HG02610 (cell line): ENCODE results near the gene TKFC.

Experiments used
- ATAC-seq: cut with Tn5 transposase; IDR thresholded peaks from one replicate; pipeline ENCODE4 v1.9.1; 2021; ENCODE audit warnings: mild to moderate bottlenecking, moderate library complexity; ENCODE audit not compliant: unreplicated experiment

Gene TKFC

DNA sequence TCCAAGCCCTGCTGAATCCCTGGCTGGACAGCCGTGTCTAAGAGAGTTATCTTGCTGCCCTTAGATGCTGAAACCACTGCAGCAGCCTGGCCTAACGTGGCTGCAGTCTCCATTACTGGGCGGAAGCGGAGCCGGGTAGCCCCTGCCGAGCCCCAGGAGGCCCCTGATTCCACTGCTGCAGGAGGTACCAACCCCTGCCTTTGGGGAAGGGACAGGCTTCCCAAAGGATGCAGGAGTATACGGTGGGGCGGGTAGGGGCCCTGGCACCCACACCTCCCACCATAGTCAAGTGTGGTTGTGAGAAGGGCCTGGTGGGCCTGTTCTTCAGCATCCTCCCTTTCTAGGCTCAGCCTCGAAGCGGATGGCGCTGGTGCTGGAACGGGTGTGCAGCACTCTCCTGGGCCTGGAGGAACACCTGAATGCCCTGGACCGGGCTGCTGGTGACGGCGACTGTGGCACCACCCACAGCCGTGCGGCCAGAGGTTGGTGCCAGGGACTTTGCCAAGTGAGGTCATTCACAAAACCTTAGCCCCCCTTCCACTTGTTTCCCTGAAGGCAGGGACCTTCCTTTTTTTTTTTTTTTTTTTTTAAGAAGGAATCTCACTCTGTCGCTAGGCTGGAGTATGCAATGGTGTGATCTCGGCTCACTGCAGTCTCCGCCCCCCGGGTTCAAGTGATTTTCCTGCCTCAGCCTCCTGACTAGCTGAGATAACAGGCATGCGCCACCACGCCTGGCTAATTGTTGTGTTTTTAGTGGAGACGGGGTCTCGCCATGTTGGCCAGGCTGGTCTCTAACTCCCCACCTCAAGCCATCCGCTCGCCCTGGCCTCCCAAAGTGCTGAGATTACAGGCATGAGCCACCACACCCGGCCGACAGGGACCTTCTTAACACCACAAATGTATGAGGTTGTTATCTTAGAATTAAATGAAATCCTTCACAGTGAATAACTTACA is 11.0 kb downstream of the TKFC start:
- no peak for ATAC-seq

- ATAC-seq: no peak
Measured at GRCh38 chr11:61345170-61345610, 12.2 kb downstream of the TKFC start.

GRCh38 chr11:61345954-61346843 is 13.2 kb downstream of the TKFC start:
- no peak for ATAC-seq

- no peak for ATAC-seq
Measured at GRCh38 chr11:61347916-61348461, 15.0 kb downstream of the TKFC start.

DNA sequence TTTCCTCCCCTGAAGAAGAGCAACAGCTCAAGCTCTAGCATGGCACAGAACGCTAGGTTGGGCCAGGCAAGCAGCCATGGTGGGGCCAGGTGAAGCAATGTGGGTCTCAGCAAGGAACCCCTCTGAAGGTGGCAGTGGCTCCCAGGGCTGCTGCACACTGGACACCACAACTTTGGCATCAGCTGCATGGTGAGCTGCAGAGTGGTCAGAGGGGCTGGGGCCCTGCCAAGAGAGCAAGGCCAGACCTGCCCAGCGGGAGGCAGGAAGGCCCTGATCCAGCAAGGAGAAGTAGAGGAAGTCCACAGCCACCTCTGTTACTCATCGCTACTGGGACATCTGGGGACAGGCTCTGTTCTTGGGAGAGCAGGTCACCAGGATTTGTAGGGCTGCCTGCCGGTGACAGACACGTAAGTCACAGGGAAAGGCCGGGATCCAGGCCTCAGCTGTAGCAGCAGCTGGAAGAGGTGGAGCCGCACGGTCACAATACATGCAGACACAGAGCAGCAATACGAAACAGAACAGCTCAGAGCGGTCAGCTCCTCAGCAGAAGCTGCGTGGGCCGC is 16.2 kb downstream of the TKFC start:
- ATAC-seq: no peak

GRCh38 chr11:61349916-61350315 is 16.9 kb downstream of the TKFC start:
- ATAC-seq: no peak

GRCh38 chr11:61350336-61350735 is 17.3 kb downstream of the TKFC start:
- ATAC-seq: no peak

DNA sequence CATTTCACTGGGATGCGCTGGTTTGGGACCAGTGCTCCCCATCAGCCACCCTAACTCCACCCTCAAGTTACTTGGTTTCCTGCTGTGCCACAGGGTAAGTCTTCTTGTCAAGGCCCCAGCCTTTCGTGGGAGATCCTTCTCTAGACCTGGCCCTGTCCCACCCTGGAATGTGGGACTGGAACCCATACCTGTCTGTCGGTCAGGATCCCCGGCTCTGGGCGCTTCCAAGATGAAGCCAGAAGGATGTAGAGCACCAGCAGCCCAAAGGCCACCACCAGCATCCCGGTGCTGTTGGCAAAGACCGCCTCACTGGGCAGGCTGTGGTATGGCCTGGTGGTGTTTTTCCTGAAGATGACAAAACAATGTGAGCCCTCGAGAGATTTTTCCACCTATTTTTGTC is 17.8 kb downstream of the TKFC start:
- ATAC-seq: no peak

- no peak for ATAC-seq
Measured at GRCh38 chr11:61352038-61352437, 19.0 kb downstream of the TKFC start.

DNA sequence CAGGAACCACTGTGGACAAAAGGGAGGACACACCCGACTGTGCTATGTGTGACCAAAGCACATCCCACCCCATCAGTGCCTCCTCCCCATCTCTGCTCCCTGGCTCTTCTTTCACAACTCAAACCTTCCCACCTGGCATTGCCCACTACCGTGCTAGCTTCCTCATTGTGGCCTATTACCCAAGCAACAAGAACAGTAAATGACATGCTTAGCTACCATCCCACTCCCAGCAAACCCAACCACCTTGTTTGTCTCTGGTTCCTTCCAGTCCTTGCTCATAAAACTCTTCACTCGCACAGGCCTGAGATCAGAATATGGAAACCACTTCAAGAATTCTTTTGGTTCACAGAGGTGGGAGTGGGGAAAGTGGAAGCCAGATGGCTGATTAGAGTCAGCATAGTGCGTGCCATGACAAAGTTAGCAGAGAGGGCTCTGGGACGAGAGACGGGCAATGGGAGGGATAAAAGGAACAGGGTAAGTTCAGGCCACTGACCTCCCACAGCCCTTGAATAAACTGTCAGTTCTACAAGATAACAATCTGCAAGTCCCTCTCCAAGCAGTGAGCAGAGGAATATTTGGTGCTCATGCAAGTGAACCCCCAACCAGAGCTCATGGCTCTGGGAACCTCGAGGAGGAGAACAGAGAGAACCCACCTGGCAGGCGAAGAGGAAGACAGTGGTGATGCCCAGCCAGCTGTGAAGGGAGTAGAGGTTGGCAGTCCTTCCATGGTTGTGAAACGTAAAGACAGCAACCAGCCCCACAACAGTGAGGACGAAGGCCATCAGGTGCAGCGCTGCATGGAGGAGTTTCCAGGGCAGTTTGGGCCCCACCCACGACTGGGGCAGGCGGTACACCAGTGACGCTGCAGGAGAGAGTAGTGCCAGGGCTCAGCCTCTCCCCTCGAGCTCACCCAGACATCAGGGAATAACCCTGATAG is 20.4 kb downstream of the TKFC start:
- no peak for ATAC-seq

DNA sequence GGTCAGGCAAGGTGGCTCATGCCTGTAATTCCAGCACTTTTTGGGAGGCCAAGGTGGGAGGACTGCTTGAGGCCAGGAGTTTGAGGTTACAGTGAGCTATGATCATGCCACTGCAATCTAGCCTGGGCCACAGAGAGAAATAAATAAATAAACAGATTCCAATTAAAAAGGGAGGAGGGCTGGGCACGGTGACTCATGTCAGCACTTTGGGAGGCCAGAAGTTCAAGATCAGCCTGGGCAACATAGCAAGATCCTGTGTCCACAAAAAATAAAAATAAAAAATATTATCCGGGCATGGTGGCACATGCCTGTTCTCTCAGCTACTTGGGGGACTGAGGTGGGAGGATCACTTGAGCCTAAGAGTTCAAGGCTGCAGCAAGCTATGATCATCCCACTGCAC is 21.2 kb downstream of the TKFC start:
- no peak for ATAC-seq

- no peak for ATAC-seq
Measured at GRCh38 chr11:61356706-61357105, 23.7 kb downstream of the TKFC start.

DNA sequence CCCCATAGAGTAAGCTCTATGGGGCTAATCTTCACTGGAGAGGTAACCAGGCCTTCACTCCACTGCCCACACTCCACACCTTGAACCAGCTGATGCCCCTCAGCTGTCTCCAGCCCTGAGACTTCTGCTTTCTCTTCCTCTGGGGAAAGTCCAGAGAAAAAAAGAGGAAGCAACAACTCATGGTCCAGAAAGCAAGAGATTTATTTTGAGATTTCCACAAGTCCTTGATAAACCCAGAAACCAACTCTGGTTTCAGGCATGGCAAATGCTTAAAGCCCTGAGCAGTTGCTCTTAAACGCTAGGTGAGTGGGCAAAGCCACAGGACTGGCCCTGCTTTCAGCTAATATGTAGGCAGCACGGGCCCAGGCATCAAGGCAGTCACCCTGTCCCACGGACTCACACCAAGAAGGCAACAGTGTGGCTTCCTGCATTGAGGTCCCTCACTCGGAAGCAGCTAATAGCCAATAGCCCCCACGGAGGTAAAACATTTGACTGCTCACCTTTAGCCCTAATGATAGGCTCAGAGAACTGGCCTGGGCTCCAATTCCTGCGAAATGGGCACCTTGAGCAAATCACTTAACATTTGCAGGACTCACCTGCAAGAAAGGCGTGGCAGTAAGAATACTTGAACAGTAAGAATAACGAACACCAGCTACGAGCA is 24.3 kb downstream of the TKFC start:
- ATAC-seq: peak; percentile 61

DNA sequence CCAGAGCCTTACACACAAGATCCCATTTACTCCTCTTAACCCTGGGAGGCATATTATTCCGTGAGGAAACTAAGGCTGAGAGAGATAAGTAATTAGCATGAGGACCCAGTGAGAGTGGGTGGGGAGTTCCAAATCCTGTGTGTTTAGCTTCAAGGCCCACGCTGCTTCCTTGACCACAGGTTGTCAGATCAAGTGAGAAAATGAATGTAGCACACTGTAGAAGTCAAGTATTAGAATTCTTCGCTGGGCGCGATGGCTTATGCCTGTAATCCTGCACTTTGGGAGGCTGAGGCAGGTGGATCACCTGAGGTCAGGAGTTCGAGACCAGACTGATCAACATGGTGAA is 24.8 kb downstream of the TKFC start:
- no peak for ATAC-seq

- ATAC-seq: no peak
Measured at GRCh38 chr11:61358566-61358965, 25.5 kb downstream of the TKFC start.

GRCh38 chr11:61359516-61359915 is 26.5 kb downstream of the TKFC start:
- ATAC-seq: no peak

DNA sequence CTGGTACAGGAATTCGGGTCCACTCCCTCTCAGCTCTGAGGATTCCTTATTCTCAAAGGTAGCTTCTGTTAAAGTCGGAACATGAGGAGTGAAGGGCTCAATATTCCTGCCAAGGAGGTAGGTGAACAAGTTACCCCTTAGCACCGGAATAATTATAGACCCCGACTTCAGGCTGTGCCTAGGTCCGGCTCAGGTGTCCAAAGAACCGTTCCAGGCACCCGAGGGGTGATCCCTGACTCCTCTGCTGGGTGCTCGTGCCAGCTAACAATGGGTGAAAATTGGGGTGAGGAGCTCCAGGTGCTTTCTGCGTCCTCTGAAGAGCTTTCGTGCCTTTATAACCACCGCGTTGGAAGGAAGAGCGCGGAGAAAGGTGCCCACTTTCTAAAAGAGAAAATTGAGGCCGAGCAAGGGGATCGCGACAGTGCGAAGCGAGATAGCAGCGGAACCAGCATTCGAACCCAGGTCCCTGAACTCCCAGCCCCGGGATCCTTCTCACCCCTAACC is 28.3 kb downstream of the TKFC start:
- no peak for ATAC-seq

- peak; percentile 84 for ATAC-seq
Measured at GRCh38 chr11:61361741-61362541, 28.9 kb downstream of the TKFC start, which contains the start of the genes CYB561A3 and TMEM138. Gene CYB561A3 (minus strand): TSS chr11:61361882. CDS start chr11:61356713, 5,169 bp downstream. Gene TMEM138 (plus strand): TSS chr11:61362374. CDS start chr11:61364391, 2,017 bp downstream.
